CD4-positive, alpha-beta T cell treated with Interleukin-2 at 100 ng/mL for 4 hours (primary cell): ENCODE results near the gene GALNT10.
A peak's percentile ranks its signal among the peaks of the same experiment; 100 is the strongest.

Experiments
- DNase-seq: peaks from one replicate; pipeline ENCODE4 v3.0.0-alpha.2; 2020; ENCODE audit warnings: low spot score

The GALNT10 gene

GRCh38 chr5:154385236-154385512 is 194.6 kb downstream of the GALNT10 start:
- DNase-seq: peak; percentile 14

GRCh38 chr5:154386952-154387629 is 196.6 kb downstream of the GALNT10 start:
- DNase-seq: no peak

- no peak for DNase-seq
These were observed 198.3 kb downstream of the GALNT10 start for GRCh38 chr5:154388842-154389241.

- DNase-seq: no peak
These were observed 199.6 kb downstream of the GALNT10 start for GRCh38 chr5:154390096-154390495.

- DNase-seq: no peak
These were observed 200.3 kb downstream of the GALNT10 start for GRCh38 chr5:154390746-154391359.

GRCh38 chr5:154391788-154392187 is 201.3 kb downstream of the GALNT10 start:
- no peak for DNase-seq

- no peak for DNase-seq
These were observed 203.3 kb downstream of the GALNT10 start for GRCh38 chr5:154393850-154394249.

GRCh38 chr5:154394307-154394706 is 203.8 kb downstream of the GALNT10 start:
- DNase-seq: no peak

GRCh38 chr5:154395407-154396106 is 205.0 kb downstream of the GALNT10 start:
- DNase-seq: no peak

GRCh38 chr5:154396128-154396527 is 205.6 kb downstream of the GALNT10 start:
- no peak for DNase-seq

GRCh38 chr5:154397652-154398406 is 207.3 kb downstream of the GALNT10 start:
- DNase-seq: no peak

- no peak for DNase-seq
These were observed 210.1 kb downstream of the GALNT10 start for GRCh38 chr5:154400678-154401077.

- DNase-seq: no peak
These were observed 210.8 kb downstream of the GALNT10 start for GRCh38 chr5:154401355-154401754.

GRCh38 chr5:154401931-154402330 is 211.4 kb downstream of the GALNT10 start:
- DNase-seq: no peak

GRCh38 chr5:154402611-154403010 is 212.1 kb downstream of the GALNT10 start:
- DNase-seq: no peak

GRCh38 chr5:154403234-154403633 is 212.7 kb downstream of the GALNT10 start:
- DNase-seq: no peak

GRCh38 chr5:154403776-154404387 is 213.3 kb downstream of the GALNT10 start:
- no peak for DNase-seq

GRCh38 chr5:154405078-154405792 is 214.7 kb downstream of the GALNT10 start:
- DNase-seq: peak; percentile 59

GRCh38 chr5:154406231-154406630 is 215.7 kb downstream of the GALNT10 start:
- no peak for DNase-seq

GRCh38 chr5:154406826-154407225 is 216.3 kb downstream of the GALNT10 start:
- no peak for DNase-seq

- no peak for DNase-seq
These were observed 218.3 kb downstream of the GALNT10 start for GRCh38 chr5:154408811-154409210.
